Upper lobe of right lung (tissue), 1 donor: Measurements from ENCODE around the gene CIAO2A. TPM values are rescaled to one million over a fixed set of nuclear protein-coding genes. Genes with fewer than 3 reads are reported as not detected.

Experiments used
- ATAC-seq: fragments of 200-7000 bp; cut with Tn5 transposase; one replicate; pipeline ENCODE4 v1.9.1; 2020; ENCODE audit warnings: mild to moderate bottlenecking, moderate library complexity
- DNase-seq: peaks from one replicate; pipeline ENCODE4 v3.0.0-alpha.2; 2020
- H3K27ac ChIP-seq: fragments of 200-600 bp; one replicate; pipeline ENCODE4 v1.8.0; 2022
- H3K27me3 ChIP-seq: fragments of 200-600 bp; one replicate; pipeline ENCODE4 v1.8.0; 2022; ENCODE audit warnings: mild to moderate bottlenecking
- H3K36me3 ChIP-seq: fragments of 200-600 bp; one replicate; pipeline ENCODE4 v1.8.0; 2022
- H3K4me1 ChIP-seq: fragments of 200-600 bp; one replicate; pipeline ENCODE4 v1.8.0; 2022
- H3K4me3 ChIP-seq: fragments of 200-600 bp; one replicate; pipeline ENCODE4 v1.8.0; 2022; ENCODE audit warnings: mild to moderate bottlenecking
- H3K9me3 ChIP-seq: fragments of 200-600 bp; one replicate; pipeline ENCODE4 v1.8.0; 2022
- CTCF ChIP-seq: fragments of 200-600 bp; IDR thresholded peaks from one replicate; pipeline ENCODE4 v1.8.0; 2022; ENCODE audit warnings: antibody characterized with exemption
- intact Hi-C: fragments of 100-400 bp; cut with DNase I; formaldehyde crosslinking; loops from one replicate; pipeline ENCODE4 v1.11.0; 2022
- total RNA-seq: library from RNA; stranded (reverse); fragmentation: NEBNext Ultra II Directional; extraction: Animal tissue kit (Norgen Biotek cat#: 25700); gene quantifications from one replicate; pipeline ENCODE4 v1.2.1, GENCODE V29; 2021
- donor health status: DM: no; HTN: yes; CAD: no; lungs with severe emphysema.

The CIAO2A gene
- total RNA-seq, 1 donor from 2014 or later: 54.9 TPM

GRCh38 chr15:64096668-64097384 lies 3.2 kb upstream of the CIAO2A start:
- Histone ChIP-seq H3K27me3 (no peaks in the 10 kb centered on the region), H3K27ac (peak overlapping the region; percentile 92), H3K9me3 (no peaks in the 10 kb centered on the region), H3K36me3 (no peaks in the 10 kb centered on the region), H3K4me3 (peak overlapping the region; percentile 98), H3K4me1 (peaks cover 64% of the 10 kb centered on the region)
- ATAC-seq (no peak), DNase-seq (no peak)
- TF ChIP-seq CTCF: no peak
- intact Hi-C loops: no loop called here

- no peak for TF ChIP-seq CTCF
- no peaks in the 10 kb centered on the region for H3K27me3 ChIP-seq
- peak within 1 kb of the TSS; percentile 98 for H3K4me3 ChIP-seq
- ATAC-seq (peak; percentile 92), DNase-seq (peak; percentile 97)
- no peaks in the 10 kb centered on the region for H3K9me3 ChIP-seq
- peaks cover 68% of the 10 kb centered on the region for H3K4me1 ChIP-seq
- H3K36me3 ChIP-seq: no peaks in the 10 kb centered on the region
- H3K27ac ChIP-seq: peak within 1 kb of the TSS; percentile 92
- intact Hi-C loops: no loop called here
Measured at GRCh38 chr15:64095795-64096667, 2.4 kb upstream of the CIAO2A start, which contains the start of gene SNX1. TSS of gene SNX1 (plus strand) at chr15:64095982. CDS start at chr15:64096014, 32 bp downstream.

GRCh38 chr15:64095431-64095794 lies 1.8 kb upstream of the CIAO2A start:
- DNase-seq (no peak), ATAC-seq (no peak)
- Histone ChIP-seq H3K4me3 (peak overlapping the region; percentile 98), H3K9me3 (no peaks in the 10 kb centered on the region), H3K27ac (peak overlapping the region; percentile 92), H3K4me1 (peaks cover 64% of the 10 kb centered on the region), H3K36me3 (no peaks in the 10 kb centered on the region), H3K27me3 (no peaks in the 10 kb centered on the region)
- no peak for TF ChIP-seq CTCF
- intact Hi-C loops: no loop called here

GRCh38 chr15:64092864-64093626 lies 593 bp downstream of the CIAO2A start:
- intact Hi-C loops: no loop called here
- peaks cover 10% of the 10 kb centered on the region for H3K36me3 ChIP-seq
- no peaks in the 10 kb centered on the region for H3K9me3 ChIP-seq
- ATAC-seq: peak; percentile 27
- no peaks in the 10 kb centered on the region for H3K27me3 ChIP-seq
- peaks cover 49% of the 10 kb centered on the region for H3K4me1 ChIP-seq
- no peak for DNase-seq
- peak overlapping the region; percentile 90 for H3K27ac ChIP-seq
- peak overlapping the region; percentile 92 for H3K4me3 ChIP-seq
- TF ChIP-seq CTCF: no peak

- H3K27ac ChIP-seq: peak overlapping the region; percentile 90
- H3K4me1 ChIP-seq: peaks cover 41% of the 10 kb centered on the region
- intact Hi-C loops: no loop called here
Measured at GRCh38 chr15:64092075-64092820, 1.4 kb downstream of the CIAO2A start.

More at GRCh38 chr15:64092075-64092820, 1.4 kb downstream of the CIAO2A start:
- no peak for ATAC-seq
- no peak for TF ChIP-seq CTCF
- Histone ChIP-seq H3K27me3 (no peaks in the 10 kb centered on the region), H3K4me3 (peak overlapping the region; percentile 92), H3K9me3 (no peaks in the 10 kb centered on the region), H3K36me3 (peaks cover 17% of the 10 kb centered on the region)
- no peak for DNase-seq
